Transverse colon (tissue), 4 donors: ENCODE results near the gene DLST. TPM values are rescaled to one million over a fixed set of nuclear protein-coding genes. Genes with fewer than 3 reads are reported as not detected.

Experiments
- DNase-seq: peaks from one replicate; pipeline ENCODE4 v3.0.0-alpha.2; 2019
- H3K27ac ChIP-seq, 4 donors: fragments of 200-600 bp; sonication (generic); 2 replicates each; pipeline ENCODE4 v1.5.1; 2016 to 2018; ENCODE audit warnings: inconsistent platforms in 4 of 4
- H3K27me3 ChIP-seq: fragments of 200-600 bp; sonication (generic); 2 replicates; pipeline ENCODE4 v1.5.1; 2017; ENCODE audit warnings: inconsistent platforms
- H3K36me3 ChIP-seq, 4 donors: fragments of 200-600 bp; sonication (generic); 2 replicates each; pipeline ENCODE4 v1.5.1; 2017 to 2019; ENCODE audit warnings: inconsistent platforms in 4 of 4
- H3K4me1 ChIP-seq, 4 donors: fragments of 200-600 bp; sonication (generic); 2 replicates each; pipeline ENCODE4 v1.5.1; 2017 to 2020; ENCODE audit warnings: inconsistent platforms in 4 of 4
- H3K4me3 ChIP-seq, 4 donors: fragments of 200-600 bp; sonication (generic); 1 replicate in 1 of 4; 2 replicates in 3 of 4; pipeline versions ENCODE4 v1.5.1 to v1.6.1; 2017 to 2019; ENCODE audit warnings: inconsistent platforms in 4 of 4
- H3K9me3 ChIP-seq, 2 donors: fragments of 200-600 bp; sonication (generic); 2 replicates each; pipeline ENCODE4 v1.5.1; 2017 to 2019; ENCODE audit warnings: inconsistent platforms in 2 of 2
- CTCF ChIP-seq, 5 experiments: fragments of 200-600 bp in 3 of 5; fragments of 450-650 bp in 2 of 5; sonication (generic) in 3 of 5; IDR thresholded peaks; 1 replicate in 2 of 5; 2 replicates in 3 of 5; pipeline ENCODE4 v1.5.1; 2016 to 2017; ENCODE audit warnings: antibody characterized with exemption in 5 of 5, inconsistent platforms in 3 of 5, mild to moderate bottlenecking in 2 of 5, moderate library complexity in 1 of 5
- EP300 ChIP-seq: sonication (generic); formaldehyde crosslinking; IDR thresholded peaks from one replicate; pipeline ENCODE4 v1.6.1; 2017; ENCODE audit warnings: antibody characterized with exemption, low read depth
- POLR2A ChIP-seq: fragments of 450-650 bp; IDR thresholded peaks from one replicate; pipeline ENCODE4 v1.6.1; 2016; ENCODE audit warnings: antibody characterized with exemption, mild to moderate bottlenecking, moderate library complexity
- POLR2AphosphoS5 ChIP-seq, 3 donors: sonication (generic); formaldehyde crosslinking; IDR thresholded peaks; one replicate each; pipeline ENCODE4 v1.6.1; 2016; ENCODE audit warnings: antibody characterized with exemption in 3 of 3
- WGBS, 2 donors: methylation state at CpG; one replicate each; pipeline ENCODE4 v1.1.5; 2018; ENCODE audit warnings: low coverage in 1 of 2; 5-methylcytosine and 5-hydroxymethylcytosine counted together
- in situ Hi-C, 4 donors: fragments of 200-750 bp; cut with MboI; loops; one replicate each; pipeline versions ENCODE4 v1.15.0 to v1.15.1; 2017; ENCODE audit warnings: low sequenced_read_pairs in 3 of 4, low pct_ligation_motif_present in 1 of 4, low pct_unique_long_range_greater_than_20kb in 1 of 4
- intact Hi-C: fragments of 100-400 bp; cut with DNase I; formaldehyde crosslinking; loops from one replicate; pipeline ENCODE4 v1.15.1; 2023; ENCODE audit warnings: low total_unique reads
- total RNA-seq, 4 donors: library from RNA; depleted of rRNA; stranded (reverse); fragments of >200 nt; gene quantifications; one replicate each; pipeline ENCODE4 v1.1.0, GENCODE V29; 2016

DLST gene
- total RNA-seq, 4 donors from 2014 or later: 65.1 to 135 (median 103) TPM

- DNase-seq: no peak
- intact Hi-C loops (loop anchor here (5.0 kb wide), 1 partner anchor 138 kb away; no protein-coding TSS in a partner anchor), in situ Hi-C loops (loop anchor here in 3 of 4 donors (10.0 to 25.0 kb wide), 3 partner anchors 126 to 138 kb away; no protein-coding TSS in a partner anchor)
- H3K27ac ChIP-seq: no peak overlapping the region
- H3K9me3 ChIP-seq: no peaks in the 10 kb centered on the region
- TF ChIP-seq POLR2A: no peak
- no peak for TF ChIP-seq CTCF (IDR thresholded peaks at IDR 0.05)
- TF ChIP-seq POLR2AphosphoS5 (IDR thresholded peaks at IDR 0.05): no peak
- TF ChIP-seq EP300: no peak
- H3K36me3 ChIP-seq: no peaks in the 10 kb centered on the region
- H3K27me3 ChIP-seq: no peaks in the 10 kb centered on the region
- 92% methylated on average over 16 of the region's 16 CpGs; no CpG with 5 or more reads in 1 of the 2 donors for WGBS, 2 donors
- H3K4me1 ChIP-seq: peaks cover 14 to 24% (median 21%) of the 10 kb centered on the region in 4 donors
- H3K4me3 ChIP-seq: no peak overlapping the region
These were observed 67.5 kb downstream of the DLST start for GRCh38 chr14:74949191-74949601.

GRCh38 chr14:74949859-74950573 is 68.3 kb downstream of the DLST start:
- no peak for DNase-seq
- no peaks in the 10 kb centered on the region for H3K9me3 ChIP-seq
- no peaks in the 10 kb centered on the region for H3K36me3 ChIP-seq
- no peak overlapping the region for H3K4me3 ChIP-seq
- intact Hi-C loops (loop anchor here (5.0 kb wide), 1 partner anchor 137 kb away; no protein-coding TSS in a partner anchor), in situ Hi-C loops (loop anchor here (10.0 to 25.0 kb wide), 3 partner anchors 125 to 137 kb away; no protein-coding TSS in a partner anchor)
- no peaks in the 10 kb centered on the region for H3K27me3 ChIP-seq
- H3K27ac ChIP-seq: peak overlapping the region in 1 of 4 donors; percentile 61
- no peak for TF ChIP-seq EP300
- no peak for TF ChIP-seq CTCF (IDR thresholded peaks at IDR 0.05)
- no peak for TF ChIP-seq POLR2AphosphoS5 (IDR thresholded peaks at IDR 0.05)
- no peak for TF ChIP-seq POLR2A
- H3K4me1 ChIP-seq: peaks cover 20 to 33% (median 28%) of the 10 kb centered on the region in 4 donors
- 81 to 83% methylated on average over 6 to 17 of the region's 17 CpGs for WGBS, 2 donors

GRCh38 chr14:74950795-74951442 is 69.2 kb downstream of the DLST start:
- 58 to 60% methylated on average over 1 to 9 of the region's 9 CpGs for WGBS, 2 donors
- intact Hi-C loops: no loop called here
- no peaks in the 10 kb centered on the region for H3K36me3 ChIP-seq
- in situ Hi-C loops: loop anchor here in 1 of 4 donors (10.0 kb wide), 1 partner anchor 134 kb away; no protein-coding TSS in a partner anchor
- no peak for TF ChIP-seq POLR2A
- no peak for TF ChIP-seq CTCF (IDR thresholded peaks at IDR 0.05)
- no peak for TF ChIP-seq POLR2AphosphoS5 (IDR thresholded peaks at IDR 0.05)
- H3K27me3 ChIP-seq: no peaks in the 10 kb centered on the region
- H3K9me3 ChIP-seq: no peaks in the 10 kb centered on the region
- H3K27ac ChIP-seq: peak overlapping the region; percentile 56 to 76 (median 65)
- DNase-seq: peak; percentile 49
- H3K4me3 ChIP-seq: no peak overlapping the region
- H3K4me1 ChIP-seq: peaks cover 23 to 38% (median 33%) of the 10 kb centered on the region in 4 donors

- Histone ChIP-seq H3K27me3 (no peaks in the 10 kb centered on the region), H3K27ac (peak overlapping the region; percentile 56 to 76 (median 65)), H3K4me1 (peaks cover 23 to 32% (median 31%) of the 10 kb centered on the region in 4 donors), H3K9me3 (no peaks in the 10 kb centered on the region), H3K36me3 (no peaks in the 10 kb centered on the region), H3K4me3 (no peak overlapping the region)
- TF ChIP-seq POLR2A (no peak), CTCF (IDR thresholded peaks at IDR 0.05) (no peak), POLR2AphosphoS5 (IDR thresholded peaks at IDR 0.05) (no peak), EP300 (no peak)
- in situ Hi-C loops (loop anchor here in 1 of 4 donors (10.0 kb wide), 1 partner anchor 133 kb away; no protein-coding TSS in a partner anchor), intact Hi-C loops (no loop called here)
- no peak for DNase-seq
- 56 to 100% methylated on average over 1 to 15 of the region's 15 CpGs for WGBS, 2 donors
These were observed 69.9 kb downstream of the DLST start for GRCh38 chr14:74951443-74952179.
